GM18870 (cell line): ENCODE data around the gene MTG1.
A peak's percentile ranks its signal among the peaks of the same experiment; 100 is the strongest.

ENCODE experiments used
- ATAC-seq: cut with Tn5 transposase; IDR thresholded peaks from one replicate; pipeline ENCODE4 v1.9.1; 2021; ENCODE audit warnings: moderate library complexity; ENCODE audit not compliant: unreplicated experiment

The MTG1 gene, protein sequence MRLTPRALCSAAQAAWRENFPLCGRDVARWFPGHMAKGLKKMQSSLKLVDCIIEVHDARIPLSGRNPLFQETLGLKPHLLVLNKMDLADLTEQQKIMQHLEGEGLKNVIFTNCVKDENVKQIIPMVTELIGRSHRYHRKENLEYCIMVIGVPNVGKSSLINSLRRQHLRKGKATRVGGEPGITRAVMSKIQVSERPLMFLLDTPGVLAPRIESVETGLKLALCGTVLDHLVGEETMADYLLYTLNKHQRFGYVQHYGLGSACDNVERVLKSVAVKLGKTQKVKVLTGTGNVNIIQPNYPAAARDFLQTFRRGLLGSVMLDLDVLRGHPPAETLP

DNA sequence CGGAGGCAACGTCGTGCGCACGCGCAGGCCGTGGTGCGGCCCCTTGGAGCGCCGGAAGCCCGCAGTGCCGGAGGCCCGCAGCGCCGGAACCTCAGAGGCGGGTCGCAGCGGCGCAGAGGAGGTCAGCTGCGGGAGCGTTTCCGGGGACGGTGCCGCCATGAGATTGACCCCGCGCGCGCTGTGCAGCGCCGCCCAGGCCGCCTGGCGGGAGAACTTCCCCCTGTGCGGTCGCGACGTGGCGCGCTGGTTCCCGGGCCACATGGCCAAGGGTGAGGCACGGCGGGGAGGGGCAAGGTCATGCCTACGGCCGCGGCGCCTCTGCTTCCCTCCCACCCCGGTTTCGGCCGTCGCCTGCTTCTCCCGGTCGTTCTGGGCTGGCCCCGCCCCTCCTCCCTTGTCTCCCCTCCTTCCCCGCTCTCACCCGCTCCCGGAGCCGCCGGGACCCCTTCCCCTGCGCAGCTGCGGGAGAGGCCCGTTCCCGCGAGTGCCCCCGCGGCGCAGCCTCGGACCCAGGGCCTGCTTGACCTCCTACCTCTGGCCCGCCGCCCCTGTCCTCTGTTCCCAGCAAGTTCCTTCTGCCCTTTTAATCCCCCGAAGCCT, at the start of gene MTG1:
TSS of gene MTG1 (plus strand) at position 94 of the 600 bp plus-strand sequence. CDS start at position 158, 64 bp downstream.
- peak; percentile 40 for ATAC-seq

DNA sequence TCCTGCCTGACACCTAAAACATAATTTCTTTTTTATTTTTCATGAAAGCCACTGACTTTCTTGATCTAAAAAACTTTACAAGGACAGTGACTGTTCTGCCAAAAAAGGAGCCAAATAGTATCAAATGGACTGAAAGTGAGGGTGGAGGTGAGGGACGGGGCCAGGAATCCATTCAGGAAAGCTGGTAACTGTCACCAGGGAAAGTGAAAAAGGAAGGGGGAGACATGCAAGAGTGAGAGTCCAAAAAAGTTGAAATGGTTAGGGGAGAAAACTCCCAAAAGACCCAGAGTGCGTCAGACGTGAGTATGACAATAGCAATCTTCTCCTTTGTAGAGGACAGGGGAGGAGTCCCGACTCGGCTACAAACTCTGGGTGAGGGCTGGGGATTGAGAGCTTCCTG, 49.7 kb upstream of the MTG1 start:
- no peak for ATAC-seq

DNA sequence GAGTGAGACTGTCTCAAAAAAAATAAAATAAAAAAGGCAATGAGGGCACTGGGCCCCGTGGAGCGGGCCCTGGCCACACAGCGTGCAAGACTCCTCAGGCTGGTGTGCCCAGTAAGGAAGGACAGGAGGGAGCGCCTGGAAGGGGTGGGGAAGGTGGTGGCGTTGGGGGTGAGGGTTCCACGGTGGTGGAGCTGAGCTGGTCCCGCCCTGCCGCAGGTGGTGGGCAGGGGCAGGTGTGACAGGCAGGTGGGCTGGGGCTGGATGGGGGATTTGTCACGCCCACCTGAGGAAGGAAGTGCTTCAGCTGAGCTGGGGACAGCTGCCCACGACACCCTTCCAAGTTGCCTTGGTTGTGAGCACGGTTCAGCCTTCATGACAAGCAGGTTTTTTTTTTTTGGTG, 47.5 kb upstream of the MTG1 start:
- no peak for ATAC-seq

DNA sequence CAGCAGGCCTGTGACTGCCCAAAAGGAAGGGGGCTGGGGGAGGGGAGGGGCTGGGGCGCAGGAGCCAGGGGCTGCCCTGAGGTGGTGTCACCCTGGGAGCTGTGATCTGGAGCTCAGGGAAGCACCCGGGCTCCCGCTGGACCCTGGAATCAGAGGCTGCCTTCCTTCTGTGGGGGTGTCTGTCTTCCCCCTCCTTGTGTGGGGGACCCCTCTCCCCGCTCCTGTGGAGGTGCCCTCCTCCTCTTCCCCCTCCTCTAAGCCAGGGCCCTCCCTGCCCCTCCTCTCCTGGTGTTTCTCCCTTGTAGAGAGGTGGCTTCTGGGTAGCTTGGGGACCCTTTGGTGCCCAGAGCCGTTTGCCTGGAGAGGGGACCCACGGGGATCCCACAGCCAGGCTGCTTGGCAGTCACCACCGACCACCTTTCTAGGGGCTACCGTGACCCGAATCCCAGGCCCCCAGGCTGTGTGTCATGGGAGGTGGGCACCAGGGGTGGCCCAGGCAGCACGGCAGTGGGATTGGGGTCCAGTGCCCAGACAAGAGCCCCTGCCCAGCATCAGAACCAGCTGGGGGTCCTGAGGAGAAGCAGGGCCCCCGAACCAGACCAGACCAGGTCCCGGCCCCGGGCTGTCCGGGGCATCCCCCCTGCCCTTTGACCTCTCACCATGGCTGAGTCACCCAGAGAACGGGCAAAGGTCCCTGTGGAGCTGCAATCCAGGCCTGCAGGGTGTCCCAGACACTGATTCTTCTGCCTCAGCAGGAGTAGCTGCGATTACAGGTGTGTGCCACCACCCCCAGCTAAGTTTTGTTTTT, 46.0 kb upstream of the MTG1 start:
- ATAC-seq, result no peak

DNA sequence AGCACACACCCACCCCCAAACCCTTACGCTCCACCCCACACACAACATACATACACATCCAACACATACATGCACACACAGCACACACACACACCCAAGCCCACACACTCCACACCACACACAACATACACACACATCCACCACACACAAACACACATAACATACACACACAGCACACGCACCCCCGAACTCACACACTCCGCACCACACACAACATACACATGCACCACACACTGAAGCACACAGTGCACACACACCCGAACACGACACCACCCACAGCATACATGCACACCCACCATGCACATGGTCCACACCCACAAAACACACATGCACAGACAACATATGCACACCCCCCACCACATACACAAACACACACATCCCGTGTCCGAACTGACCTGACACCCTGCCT, 44.8 kb upstream of the MTG1 start:
- ATAC-seq, result no peak

DNA sequence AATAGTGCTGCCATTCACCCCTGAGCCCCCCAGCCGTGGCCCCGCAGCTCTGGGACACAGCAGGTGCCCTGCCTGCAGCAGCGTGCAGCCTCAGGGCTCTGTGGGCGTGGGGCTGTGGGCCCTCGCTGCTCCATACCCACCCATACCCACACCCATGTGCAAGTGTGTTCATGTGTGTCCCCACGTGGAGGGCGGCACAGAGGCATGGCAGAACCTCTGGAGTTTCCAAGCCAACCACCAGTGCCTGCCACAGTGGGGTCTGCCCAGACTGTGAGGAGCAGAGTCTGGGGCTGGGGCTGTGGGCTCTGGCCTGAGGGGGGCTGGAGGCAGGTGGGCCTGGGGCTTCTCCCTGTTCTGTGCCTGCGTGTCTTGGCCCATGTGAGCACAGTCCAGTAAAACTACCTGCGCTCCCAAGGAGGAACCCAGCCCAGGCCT, 44.4 kb upstream of the MTG1 start:
- no peak for ATAC-seq

DNA sequence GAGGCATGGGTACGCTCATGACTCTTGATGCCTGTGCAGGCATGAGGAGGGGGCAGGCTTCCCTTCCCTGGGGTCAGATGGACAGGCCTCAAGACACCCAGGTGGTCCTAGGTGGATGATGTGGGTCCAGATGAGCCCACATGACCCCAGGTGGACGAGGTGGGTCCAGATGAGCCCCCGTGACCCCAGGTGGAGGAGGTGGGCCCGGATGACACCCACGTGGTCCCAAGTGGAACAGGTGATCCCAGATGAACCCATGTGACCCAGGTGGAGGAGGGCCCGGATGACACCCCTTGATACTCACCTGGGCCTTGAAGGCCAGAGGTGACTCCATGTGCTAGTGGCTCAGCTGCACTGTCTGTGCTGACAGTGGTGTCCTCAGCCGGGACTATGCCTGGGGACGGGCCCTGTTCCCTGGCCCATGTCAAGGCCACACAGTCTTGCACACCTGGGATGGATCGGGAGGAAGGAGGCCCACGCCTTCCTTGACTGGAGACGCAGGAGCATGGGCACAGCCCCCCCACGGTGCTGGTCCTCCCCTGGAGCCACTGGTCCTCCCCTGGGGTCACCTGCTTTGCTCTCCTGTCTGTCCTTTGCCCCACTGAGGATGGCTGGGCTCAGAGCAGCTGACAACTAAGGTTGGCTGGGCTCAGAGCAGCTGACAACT, 43.5 kb upstream of the MTG1 start:
- no peak for ATAC-seq

DNA sequence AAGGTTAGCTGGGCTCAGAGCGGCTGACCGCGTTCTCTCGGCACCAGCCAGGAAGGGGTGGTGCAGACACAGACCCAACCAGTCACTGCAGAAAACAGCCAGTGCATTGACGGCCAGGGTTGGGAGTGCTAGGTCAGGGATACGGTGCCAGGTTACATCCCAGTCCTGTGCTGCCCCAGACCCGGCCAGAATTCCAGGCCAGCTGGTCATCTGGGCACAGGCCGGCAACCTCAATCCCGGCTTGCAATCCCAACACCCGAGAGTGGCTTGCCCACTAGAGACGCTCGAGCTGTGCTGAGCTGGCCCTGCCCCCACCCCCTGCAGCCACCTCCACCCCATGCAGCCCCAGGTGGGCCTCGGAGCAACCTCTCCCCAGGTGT, 43.0 kb upstream of the MTG1 start:
- no peak for ATAC-seq

DNA sequence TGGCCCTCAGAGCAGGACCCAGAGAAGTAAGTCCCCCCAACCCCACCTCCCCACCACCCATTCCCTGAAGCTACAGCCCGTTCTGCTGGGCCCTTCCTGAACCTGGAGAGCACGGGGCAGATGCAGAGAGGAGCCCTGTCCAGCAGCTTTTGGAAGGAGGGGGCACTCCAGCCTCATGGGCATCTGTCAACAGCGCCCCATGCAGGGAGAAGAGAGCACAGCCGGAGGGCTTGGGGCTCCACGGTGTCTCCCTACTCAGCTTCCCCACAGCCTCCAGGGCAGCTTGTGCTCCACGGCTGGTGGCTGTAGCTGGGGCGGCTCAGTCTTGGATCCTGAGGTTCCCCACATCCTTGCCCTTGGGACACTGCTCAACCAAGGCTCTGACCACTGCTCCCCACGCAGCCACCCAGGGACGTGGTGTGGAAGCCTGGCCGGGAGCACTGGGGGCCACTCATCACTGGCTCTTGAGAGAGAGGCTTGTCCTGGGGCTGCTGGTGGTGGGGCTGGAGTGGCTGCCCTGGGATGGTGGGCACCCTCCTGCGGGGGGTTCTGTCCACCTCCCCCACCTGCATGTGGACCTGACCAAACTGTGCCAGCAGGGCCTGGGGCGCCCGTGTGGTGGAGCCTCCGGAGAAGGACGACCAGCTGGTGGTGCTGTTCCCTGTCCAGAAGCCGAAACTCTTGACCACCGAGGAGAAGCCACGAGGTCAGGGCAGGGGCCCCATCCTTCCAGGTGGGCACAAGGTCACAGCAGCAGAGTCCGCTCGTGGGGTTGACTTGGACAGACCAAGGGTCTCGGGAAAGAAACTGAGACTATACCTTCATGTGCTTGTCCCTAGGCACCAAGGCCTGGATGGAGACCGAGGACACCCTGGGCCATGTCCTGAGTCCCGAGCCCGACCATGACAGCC, 42.3 kb upstream of the MTG1 start:
- no peak for ATAC-seq

DNA sequence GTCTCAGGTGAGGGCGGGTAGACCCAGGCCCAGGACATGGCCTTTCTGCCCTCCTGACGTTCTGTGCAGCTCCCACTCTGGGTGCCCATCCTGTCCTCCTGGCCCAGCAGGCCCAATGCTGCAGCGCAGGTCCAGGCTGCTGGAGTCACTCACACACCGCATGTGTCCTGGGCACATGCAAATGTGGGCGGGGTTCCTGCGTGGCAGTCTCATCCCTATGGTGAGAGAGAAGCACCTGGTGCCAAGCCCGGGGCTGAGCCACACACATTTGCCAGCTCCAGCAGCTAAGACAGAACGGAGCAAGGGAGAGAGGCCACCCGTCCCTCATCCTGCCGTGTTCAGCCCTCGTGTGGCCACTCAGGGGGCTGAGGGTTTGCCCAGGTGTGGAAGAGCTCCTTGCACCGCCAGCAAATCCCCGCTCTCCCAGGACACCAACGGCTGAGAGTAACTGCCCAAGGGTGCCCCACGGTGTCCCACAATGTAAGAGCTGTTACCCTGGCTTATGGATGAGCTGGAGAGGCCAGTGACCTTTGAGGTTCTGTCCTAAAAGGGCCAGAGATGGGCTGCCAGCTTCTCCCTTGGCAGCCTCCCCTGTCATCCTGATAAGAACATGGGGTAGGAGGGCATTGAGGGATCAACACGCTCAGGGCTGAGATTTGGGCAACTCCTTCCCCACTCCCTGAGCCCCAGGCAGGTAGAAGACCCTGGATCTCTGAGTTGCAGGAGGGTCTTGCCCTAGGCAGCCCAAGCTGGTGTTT, 40.6 kb upstream of the MTG1 start:
- ATAC-seq, result no peak

DNA sequence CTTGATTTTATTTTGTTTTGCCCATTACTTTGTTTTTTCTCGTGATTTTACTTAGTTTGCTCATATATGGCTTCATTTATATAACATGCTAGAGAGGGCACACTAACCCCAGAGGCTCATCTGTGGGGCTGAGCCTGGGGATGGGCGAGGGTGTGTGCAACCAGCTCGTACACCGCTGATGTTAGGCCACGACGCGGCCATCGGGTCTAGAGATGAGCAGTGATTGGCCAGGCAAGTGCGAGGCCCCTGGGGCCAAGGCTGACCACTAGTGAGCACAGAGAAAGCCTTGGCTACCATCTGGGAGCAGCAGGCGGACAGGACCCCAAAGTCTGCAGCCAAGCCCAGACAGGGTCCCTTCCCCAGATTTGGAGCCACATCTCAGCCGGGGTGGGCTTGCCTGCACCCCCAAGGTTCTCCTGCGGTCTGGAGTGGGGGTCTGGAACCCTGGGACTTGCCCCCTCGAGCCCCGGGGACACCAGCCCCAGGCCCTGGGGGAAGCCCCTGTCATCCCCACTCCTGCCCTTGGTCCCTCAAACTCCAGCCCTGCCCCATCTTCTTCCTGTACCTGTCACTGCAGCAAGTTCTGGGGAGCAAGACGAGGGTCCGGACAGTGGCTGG, 39.9 kb upstream of the MTG1 start:
- ATAC-seq, result no peak

DNA sequence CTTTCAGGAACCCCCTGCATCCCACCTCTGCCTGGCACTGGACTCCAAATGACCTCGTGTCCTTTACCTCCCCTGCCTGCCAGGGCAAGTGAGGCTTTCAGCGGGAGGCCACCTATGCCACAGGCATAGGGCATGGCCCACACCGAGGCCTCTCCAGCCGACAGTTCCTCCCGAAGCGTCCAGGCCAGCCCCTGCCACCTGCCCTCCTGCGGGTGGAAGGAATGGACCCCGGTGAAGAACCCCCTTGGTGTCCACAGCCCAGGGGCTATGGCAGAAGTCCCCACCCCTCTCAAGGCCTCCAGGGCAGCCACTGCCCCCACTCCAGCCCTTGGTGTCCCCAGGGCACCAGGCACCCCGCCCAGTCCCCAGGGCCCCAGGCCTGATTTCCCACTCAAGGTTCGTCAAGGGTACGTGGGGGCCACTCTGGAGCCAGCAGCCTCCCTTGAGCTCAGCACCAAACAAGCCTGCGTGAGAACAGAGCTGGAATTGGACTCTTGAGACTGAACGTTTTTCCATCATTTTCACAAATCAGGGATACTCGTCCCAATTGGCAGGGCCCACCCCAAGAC, 39.2 kb upstream of the MTG1 start:
- ATAC-seq, result no peak

DNA sequence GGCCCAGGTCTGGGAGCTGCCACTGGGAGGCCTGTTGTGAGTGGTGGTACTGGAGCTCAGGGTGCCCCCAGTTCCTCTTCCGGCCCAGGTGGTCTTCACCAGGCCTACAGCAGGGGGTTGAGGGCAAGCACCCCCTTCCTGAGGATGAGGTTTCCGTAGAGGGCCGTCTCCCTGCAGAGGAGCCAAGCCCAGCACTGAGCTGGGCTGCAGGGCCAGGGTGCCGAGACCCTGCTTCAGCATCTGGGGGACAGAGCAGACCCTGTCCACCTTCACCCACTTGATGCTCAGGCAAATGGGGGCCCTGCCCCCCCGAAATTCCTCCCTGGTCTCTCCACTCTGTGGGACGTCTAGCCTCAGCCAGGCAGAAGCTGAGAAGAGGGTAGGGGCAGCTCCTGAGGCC, 38.7 kb upstream of the MTG1 start:
- ATAC-seq, result no peak

DNA sequence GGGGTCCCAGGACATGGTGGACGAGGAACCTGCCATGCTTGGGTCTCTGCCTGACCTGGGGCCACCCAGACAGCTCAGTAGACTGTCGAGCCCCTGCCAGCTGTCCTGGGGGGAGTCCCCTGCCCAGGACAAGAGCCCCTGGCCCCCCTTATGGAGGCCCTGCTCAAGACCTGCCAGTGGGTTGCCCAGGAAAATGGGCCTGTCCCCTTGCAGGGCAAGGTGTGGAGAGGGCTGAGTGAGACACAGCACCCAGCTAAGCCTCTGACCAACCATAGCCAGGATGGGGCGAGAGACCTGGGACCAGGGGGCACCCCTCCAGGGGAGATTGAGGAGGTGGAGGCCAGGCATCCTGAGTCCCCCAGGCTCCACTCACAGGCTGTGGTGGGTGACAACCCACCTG, 38.0 kb upstream of the MTG1 start:
- ATAC-seq, result no peak

DNA sequence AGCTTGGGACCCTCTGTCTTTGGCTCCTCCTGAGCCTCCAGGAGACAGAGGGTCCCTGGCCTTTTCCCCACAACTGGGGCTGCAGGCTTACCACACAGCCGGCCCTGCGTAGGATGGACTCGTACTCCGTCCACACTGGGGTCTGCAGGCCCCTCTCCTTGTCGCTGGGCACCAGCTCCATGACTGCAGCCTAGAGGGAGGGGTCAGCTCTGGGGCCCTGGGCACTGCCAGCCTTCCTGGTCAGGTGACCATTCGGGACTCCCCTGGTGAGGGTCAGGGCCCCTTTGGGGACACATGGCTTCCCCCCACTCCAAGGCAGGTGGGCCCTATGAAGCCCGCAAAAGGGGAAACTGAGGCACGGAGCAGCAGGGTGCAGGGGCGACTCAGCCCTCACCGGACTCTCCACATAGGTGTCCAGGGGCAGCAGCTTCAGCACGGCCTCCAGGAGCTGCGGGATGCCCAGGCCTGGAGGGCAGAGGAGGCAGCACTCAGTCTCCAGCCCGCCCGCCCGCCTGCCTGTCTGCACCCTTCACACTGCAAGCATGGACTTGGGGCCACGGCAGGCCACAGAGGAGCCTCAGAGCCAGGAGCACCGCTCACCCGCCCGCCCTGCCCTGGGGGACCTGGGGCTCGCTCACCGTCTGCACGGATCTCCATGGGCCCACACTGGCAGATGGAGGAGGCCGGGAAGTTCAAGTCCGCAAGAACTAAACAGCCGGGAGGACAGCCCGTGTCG, 37.2 kb upstream of the MTG1 start:
- ATAC-seq, result no peak

DNA sequence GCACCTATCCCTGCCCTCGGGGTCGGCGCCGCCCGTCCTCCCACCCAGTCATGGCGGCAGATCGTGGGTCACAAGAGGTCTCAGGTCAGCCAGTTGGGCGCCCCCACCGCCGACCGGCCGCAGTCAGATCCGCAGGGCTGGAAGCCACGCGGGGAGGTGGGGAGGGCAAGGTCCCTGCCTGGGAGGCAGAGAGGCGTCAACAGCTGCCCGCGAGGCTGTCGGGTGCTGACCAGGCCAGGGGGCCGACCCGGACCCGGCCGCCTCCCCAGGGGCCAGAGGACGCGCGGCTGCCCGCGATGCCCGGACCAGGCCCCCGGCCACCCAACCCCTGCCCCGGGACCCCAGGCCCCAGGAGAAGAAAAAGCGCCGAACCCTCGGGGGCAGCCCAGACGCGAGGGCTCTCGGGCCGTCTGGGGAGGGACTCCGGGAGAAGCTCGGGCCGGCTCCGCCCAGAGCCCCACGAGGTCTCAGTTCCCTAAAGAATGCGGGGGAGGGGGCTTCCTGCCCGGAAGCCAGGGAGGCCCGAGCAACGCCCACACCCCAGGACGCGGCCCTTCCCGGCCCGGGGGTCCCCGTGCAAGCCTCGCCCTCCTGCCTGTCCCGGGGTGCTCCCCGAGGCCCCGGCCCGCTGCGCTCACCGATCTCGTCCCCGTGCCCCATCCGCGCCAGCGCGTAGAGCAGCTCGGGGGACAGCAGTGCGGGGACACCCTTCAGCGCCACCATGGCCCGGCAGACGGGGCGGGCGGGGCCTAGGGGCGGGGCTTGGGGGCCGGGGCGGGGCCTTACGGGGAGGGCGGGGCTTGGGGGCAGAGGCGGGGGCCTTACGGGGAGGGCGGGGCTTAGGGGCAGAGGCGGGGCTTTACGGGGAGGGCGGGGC, 36.4 kb upstream of the MTG1 start, which contains the start of gene FUOM:
TSS of gene FUOM (minus strand) at position 735 of the 877 bp plus-strand sequence. CDS start at position 723, 12 bp downstream.
- peak; percentile 51 for ATAC-seq
